Gastroesophageal sphincter (tissue), 4 donors: ENCODE results near the gene OR8B3. TPM values are rescaled to one million over a fixed set of nuclear protein-coding genes. Genes with fewer than 3 reads are reported as not detected.

Experiments used
- ATAC-seq: fragments of 150-250 bp; one replicate; pipeline ENCODE4 v1.9.1; 2016; ENCODE audit warnings: mild to moderate bottlenecking, moderate library complexity
- H3K27ac ChIP-seq, 4 donors: fragments of 200-600 bp; sonication (generic) in 3 of 4; 1 replicate in 3 of 4; 2 replicates in 1 of 4; pipeline ENCODE4 v1.5.1; 2016 to 2019
- H3K27me3 ChIP-seq: fragments of 200-600 bp; sonication (generic); one replicate; pipeline ENCODE4 v1.5.1; 2019
- H3K36me3 ChIP-seq, 2 donors: fragments of 200-600 bp; sonication (generic); one replicate each; pipeline ENCODE4 v1.5.1; 2019; ENCODE audit warnings: control low read depth in 1 of 2
- H3K4me1 ChIP-seq, 3 donors: fragments of 200-600 bp; sonication (generic); 1 replicate in 2 of 3; 2 replicates in 1 of 3; pipeline ENCODE4 v1.5.1; 2016 to 2019; ENCODE audit warnings: control low read depth in 2 of 3
- H3K4me3 ChIP-seq, 2 donors: fragments of 200-600 bp; sonication (generic); one replicate each; pipeline ENCODE4 v1.5.1; 2019; ENCODE audit warnings: mild to moderate bottlenecking in 1 of 2, moderate library complexity in 1 of 2
- H3K9me3 ChIP-seq, 3 donors: fragments of 200-600 bp; sonication (generic); one replicate each; pipeline ENCODE4 v1.5.1; 2017 to 2019; ENCODE audit warnings: control low read depth in 2 of 3
- EP300 ChIP-seq: sonication (generic); formaldehyde crosslinking; IDR thresholded peaks from one replicate; pipeline ENCODE4 v1.6.1; 2017; ENCODE audit warnings: antibody characterized with exemption, mild to moderate bottlenecking
- POLR2A ChIP-seq, 2 donors: fragments of 450-650 bp; IDR thresholded peaks; one replicate each; pipeline ENCODE4 v1.6.1; 2017; ENCODE audit warnings: antibody characterized with exemption in 2 of 2, mild to moderate bottlenecking in 2 of 2, moderate library complexity in 1 of 2
- POLR2AphosphoS5 ChIP-seq: sonication (generic); formaldehyde crosslinking; IDR thresholded peaks from one replicate; pipeline ENCODE4 v1.6.1; 2017; ENCODE audit warnings: antibody characterized with exemption
- WGBS, 2 donors: methylation state at CpG; one replicate each; pipeline ENCODE4 v1.1.5; 2018; ENCODE audit warnings: low coverage in 1 of 2; 5-methylcytosine and 5-hydroxymethylcytosine counted together
- total RNA-seq, 4 donors: library from RNA; depleted of rRNA; stranded (reverse); fragments of >200 nt; gene quantifications; one replicate each; pipeline ENCODE4 v1.1.0, GENCODE V29; 2016
- TF ChIP-seq, protein P1 (sequence below), 4 experiments: fragments of 200-600 bp in 2 of 4; fragments of 450-650 bp in 2 of 4; sonication (generic) in 1 of 4; IDR thresholded peaks; one replicate each; pipeline ENCODE4 v1.5.1; 2017 to 2019; ENCODE audit warnings: antibody characterized with exemption in 4 of 4, mild to moderate bottlenecking in 2 of 4, moderate library complexity in 2 of 4

The OR8B3 gene, protein sequence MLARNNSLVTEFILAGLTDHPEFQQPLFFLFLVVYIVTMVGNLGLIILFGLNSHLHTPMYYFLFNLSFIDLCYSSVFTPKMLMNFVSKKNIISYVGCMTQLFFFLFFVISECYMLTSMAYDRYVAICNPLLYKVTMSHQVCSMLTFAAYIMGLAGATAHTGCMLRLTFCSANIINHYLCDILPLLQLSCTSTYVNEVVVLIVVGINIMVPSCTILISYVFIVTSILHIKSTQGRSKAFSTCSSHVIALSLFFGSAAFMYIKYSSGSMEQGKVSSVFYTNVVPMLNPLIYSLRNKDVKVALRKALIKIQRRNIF
- total RNA-seq: not detected

DNA sequence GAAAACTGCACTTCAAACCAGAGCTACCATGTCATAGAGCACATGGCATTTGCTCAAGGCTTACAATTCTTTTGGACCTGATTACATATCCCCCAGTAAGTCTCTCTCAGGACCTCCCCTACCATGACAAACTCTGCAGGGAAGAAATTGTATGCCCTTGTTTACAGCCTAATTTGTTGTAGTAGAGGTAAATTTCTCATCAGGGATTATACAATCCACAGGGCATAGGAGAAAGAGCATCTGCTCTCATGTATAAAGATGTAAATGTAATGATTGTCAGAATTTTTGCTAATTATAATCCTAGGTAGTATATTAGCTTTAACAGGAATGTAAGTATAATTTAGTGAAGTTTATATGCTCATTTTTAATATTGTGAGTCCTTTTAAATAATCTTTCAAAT lies at the start of gene OR8B3:
TSS of gene OR8B3 (minus strand) at position 101 of the 400 bp plus-strand sequence. CDS start 1,673 bp downstream, outside the sequence.
- Histone ChIP-seq H3K4me3 (no peak within 1 kb of the TSS), H3K4me1 (no peaks in the 10 kb centered on the region), H3K27ac (no peak within 1 kb of the TSS), H3K27me3 (no peaks in the 10 kb centered on the region), H3K36me3 (no peaks in the 10 kb centered on the region), H3K9me3 (no peaks in the 10 kb centered on the region)
- no peak for ATAC-seq
- TF ChIP-seq POLR2AphosphoS5 (no peak), POLR2A (IDR thresholded peaks at IDR 0.05) (no peak), EP300 (no peak)
- TF ChIP-seq, protein P1, sequence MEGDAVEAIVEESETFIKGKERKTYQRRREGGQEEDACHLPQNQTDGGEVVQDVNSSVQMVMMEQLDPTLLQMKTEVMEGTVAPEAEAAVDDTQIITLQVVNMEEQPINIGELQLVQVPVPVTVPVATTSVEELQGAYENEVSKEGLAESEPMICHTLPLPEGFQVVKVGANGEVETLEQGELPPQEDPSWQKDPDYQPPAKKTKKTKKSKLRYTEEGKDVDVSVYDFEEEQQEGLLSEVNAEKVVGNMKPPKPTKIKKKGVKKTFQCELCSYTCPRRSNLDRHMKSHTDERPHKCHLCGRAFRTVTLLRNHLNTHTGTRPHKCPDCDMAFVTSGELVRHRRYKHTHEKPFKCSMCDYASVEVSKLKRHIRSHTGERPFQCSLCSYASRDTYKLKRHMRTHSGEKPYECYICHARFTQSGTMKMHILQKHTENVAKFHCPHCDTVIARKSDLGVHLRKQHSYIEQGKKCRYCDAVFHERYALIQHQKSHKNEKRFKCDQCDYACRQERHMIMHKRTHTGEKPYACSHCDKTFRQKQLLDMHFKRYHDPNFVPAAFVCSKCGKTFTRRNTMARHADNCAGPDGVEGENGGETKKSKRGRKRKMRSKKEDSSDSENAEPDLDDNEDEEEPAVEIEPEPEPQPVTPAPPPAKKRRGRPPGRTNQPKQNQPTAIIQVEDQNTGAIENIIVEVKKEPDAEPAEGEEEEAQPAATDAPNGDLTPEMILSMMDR (IDR thresholded peaks at IDR 0.05): no peak

DNA sequence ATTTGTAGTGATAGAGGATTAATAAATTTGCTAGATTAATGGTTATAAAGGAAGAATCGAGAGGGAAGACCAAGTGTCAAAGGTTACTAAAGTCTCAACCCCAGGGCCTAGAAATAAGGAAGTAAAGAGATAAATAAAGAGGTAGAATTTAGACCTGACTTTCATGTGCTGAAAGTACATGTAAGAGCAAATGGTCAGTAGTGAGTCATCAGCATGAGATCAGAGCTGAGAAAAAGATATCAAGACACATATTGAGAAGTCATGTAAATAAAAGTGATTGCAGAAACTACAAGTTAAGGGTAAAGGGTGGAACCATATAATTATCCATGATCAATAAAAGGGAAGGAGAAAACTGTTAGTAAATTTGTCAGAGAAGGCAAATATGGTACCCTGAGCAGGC lies 48.1 kb upstream of the OR8B3 start:
- Histone ChIP-seq H3K27me3 (no peaks in the 10 kb centered on the region), H3K27ac (no peak overlapping the region), H3K4me1 (no peaks in the 10 kb centered on the region), H3K36me3 (no peaks in the 10 kb centered on the region), H3K9me3 (no peaks in the 10 kb centered on the region), H3K4me3 (no peak overlapping the region)
- no peak for ATAC-seq
- 67 to 83% methylated on average over 1 of the region's 1 CpG for WGBS, 2 donors
- TF ChIP-seq EP300 (no peak), POLR2AphosphoS5 (no peak), POLR2A (IDR thresholded peaks at IDR 0.05) (no peak)
- TF ChIP-seq, protein P1 (IDR thresholded peaks at IDR 0.05): no peak

DNA sequence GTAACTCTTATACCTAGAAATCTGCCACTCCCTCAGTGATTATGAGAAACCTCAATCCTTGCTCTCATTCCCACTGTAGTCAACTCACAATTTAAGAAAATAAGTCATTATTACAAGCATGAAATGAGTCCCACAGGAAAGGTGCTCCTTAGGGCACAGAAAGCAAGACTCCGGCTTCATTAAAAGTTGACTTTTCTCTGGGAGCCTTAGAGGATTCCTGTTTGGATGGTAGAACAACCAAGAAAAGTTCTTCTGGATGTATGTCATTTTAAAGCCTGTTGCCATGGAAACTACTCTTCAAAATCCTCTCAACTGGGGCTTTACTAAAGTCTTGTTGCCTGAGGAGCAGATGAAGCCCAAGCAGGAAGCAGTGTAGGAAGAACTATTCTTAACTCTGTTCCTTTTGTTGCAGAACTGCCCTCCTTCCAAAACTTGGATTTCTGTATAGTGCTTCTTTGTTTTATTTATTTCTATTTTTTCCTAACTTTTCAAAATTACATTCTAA lies 46.9 kb upstream of the OR8B3 start, which contains the start of gene OR8B8:
TSS of gene OR8B8 (minus strand) at position 51 of the 505 bp plus-strand sequence. CDS start 4,611 bp downstream, outside the sequence.
- Histone ChIP-seq H3K27ac (no peak within 1 kb of the TSS), H3K4me1 (no peaks in the 10 kb centered on the region), H3K4me3 (no peak within 1 kb of the TSS), H3K9me3 (no peaks in the 10 kb centered on the region), H3K36me3 (no peaks in the 10 kb centered on the region), H3K27me3 (peaks cover 5% of the 10 kb centered on the region)
- ATAC-seq: no peak
- TF ChIP-seq POLR2A (IDR thresholded peaks at IDR 0.05) (no peak), POLR2AphosphoS5 (no peak), EP300 (no peak)
- TF ChIP-seq, protein P1 (IDR thresholded peaks at IDR 0.05): no peak
- 80% methylated on average over 1 of the region's 1 CpG; no CpG with 5 or more reads in 1 of the 2 donors for WGBS, 2 donors

DNA sequence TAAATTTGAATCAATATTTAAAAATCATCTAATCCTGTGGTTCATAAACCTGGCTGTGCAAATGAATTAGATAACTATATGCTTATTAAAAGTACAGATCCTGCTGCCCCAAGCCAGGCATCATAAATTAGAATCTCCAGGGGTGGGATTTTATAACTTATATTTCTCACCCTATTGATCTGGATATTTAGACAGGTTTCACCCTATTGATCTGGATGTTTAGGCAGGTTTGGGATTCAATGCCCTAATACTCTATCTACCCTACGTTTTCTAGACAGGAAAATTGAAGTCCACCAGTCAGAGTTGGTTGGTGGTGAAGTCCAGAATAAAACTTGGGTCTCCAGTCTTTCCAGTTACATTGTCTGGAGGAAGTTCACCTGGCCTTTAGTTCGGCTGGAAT lies 44.0 kb upstream of the OR8B3 start:
- 47% methylated on average over 2 of the region's 2 CpGs; no CpG with 5 or more reads in 1 of the 2 donors for WGBS, 2 donors
- no peaks in the 10 kb centered on the region for H3K4me1 ChIP-seq
- no peaks in the 10 kb centered on the region for H3K36me3 ChIP-seq
- TF ChIP-seq, protein P1 (IDR thresholded peaks at IDR 0.05): no peak
- TF ChIP-seq POLR2AphosphoS5 (no peak), EP300 (no peak), POLR2A (IDR thresholded peaks at IDR 0.05) (no peak)
- no peak overlapping the region for H3K4me3 ChIP-seq
- H3K27me3 ChIP-seq: peaks cover 5% of the 10 kb centered on the region
- no peaks in the 10 kb centered on the region for H3K9me3 ChIP-seq
- H3K27ac ChIP-seq: no peak overlapping the region
- ATAC-seq: no peak

DNA sequence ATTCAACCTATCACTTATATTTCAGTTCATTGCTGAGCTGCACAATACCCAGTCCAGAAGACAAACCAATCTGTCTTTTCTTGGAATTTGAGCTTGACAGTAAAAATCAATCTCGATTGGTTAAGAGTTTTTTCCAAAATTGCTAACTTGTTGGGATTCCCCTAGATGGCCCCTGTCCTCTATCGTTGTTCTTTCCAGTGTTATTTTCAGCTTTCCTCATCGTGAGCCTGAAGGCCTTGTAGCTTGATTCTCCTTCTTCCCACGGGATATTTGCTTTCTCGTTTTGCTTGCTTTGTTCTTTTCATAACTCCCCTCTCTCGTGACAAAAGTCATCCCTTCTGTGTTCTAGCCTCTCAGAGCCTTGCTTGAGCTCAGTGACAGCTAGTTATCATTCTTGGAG lies 43.6 kb upstream of the OR8B3 start:
- TF ChIP-seq POLR2A (IDR thresholded peaks at IDR 0.05): no peak
- TF ChIP-seq POLR2AphosphoS5: no peak
- TF ChIP-seq, protein P1 (IDR thresholded peaks at IDR 0.05): no peak
- no peak for TF ChIP-seq EP300
- Histone ChIP-seq H3K27me3 (peaks cover 5% of the 10 kb centered on the region), H3K4me1 (no peaks in the 10 kb centered on the region), H3K36me3 (no peaks in the 10 kb centered on the region), H3K9me3 (no peaks in the 10 kb centered on the region), H3K4me3 (no peak overlapping the region), H3K27ac (no peak overlapping the region)
- no peak for ATAC-seq
- WGBS, 2 donors: 43 to 46% methylated on average over 6 of the region's 6 CpGs
